Measurements from ENCODE around the gene LRRC4C.
"Not testable (repeated sequence)": the region's sequence is repeated elsewhere in the genome, so short reads cannot be mapped to it uniquely, and the experiment has no call there.

Gene LRRC4C

GRCh38 chr11:40867991-40868632 is 591.3 kb downstream of the LRRC4C start:
- no peak for DNase-seq (ENCODE audit: low read depth in 3 of 3)

- DNase-seq (ENCODE audit: low read depth in 3 of 3) = not testable (repeated sequence)
Measured at GRCh38 chr11:40857754-40858153, 601.7 kb downstream of the LRRC4C start.

- DNase-seq (ENCODE audit: low read depth in 3 of 3) = no peak
Measured at GRCh38 chr11:40842750-40843339, 616.6 kb downstream of the LRRC4C start.

GRCh38 chr11:40841231-40841630 is 618.2 kb downstream of the LRRC4C start:
- DNase-seq (ENCODE audit: low read depth in 3 of 3) = no peak

- DNase-seq (ENCODE audit: low read depth in 3 of 3) = no peak
Measured at GRCh38 chr11:40838181-40838683, 621.2 kb downstream of the LRRC4C start.

GRCh38 chr11:40827116-40827515 is 632.3 kb downstream of the LRRC4C start:
- DNase-seq (ENCODE audit: low read depth in 3 of 3) = no peak

GRCh38 chr11:40826601-40827000 is 632.9 kb downstream of the LRRC4C start:
- DNase-seq (ENCODE audit: low read depth in 3 of 3) = no peak

GRCh38 chr11:40825201-40825834 is 634.1 kb downstream of the LRRC4C start:
- no peak for DNase-seq (ENCODE audit: low read depth in 3 of 3)

- DNase-seq (ENCODE audit: low read depth in 3 of 3) = no peak
Measured at GRCh38 chr11:40819230-40819629, 640.2 kb downstream of the LRRC4C start.

- no peak for DNase-seq (ENCODE audit: low read depth in 3 of 3)
Measured at GRCh38 chr11:40816976-40817375, 642.5 kb downstream of the LRRC4C start.

GRCh38 chr11:40797981-40798380 is 661.5 kb downstream of the LRRC4C start:
- DNase-seq (ENCODE audit: low read depth in 3 of 3) = no peak

GRCh38 chr11:40787224-40787623 is 672.2 kb downstream of the LRRC4C start:
- no peak for DNase-seq (ENCODE audit: low read depth in 3 of 3)

GRCh38 chr11:40763046-40763445 is 696.4 kb downstream of the LRRC4C start:
- DNase-seq (ENCODE audit: low read depth in 3 of 3) = no peak

GRCh38 chr11:40759341-40759740 is 700.1 kb downstream of the LRRC4C start:
- no peak for DNase-seq (ENCODE audit: low read depth in 3 of 3)

- no peak for DNase-seq (ENCODE audit: low read depth in 3 of 3)
Measured at GRCh38 chr11:40754297-40754696, 705.2 kb downstream of the LRRC4C start.

GRCh38 chr11:40746282-40746681 is 713.2 kb downstream of the LRRC4C start:
- DNase-seq (ENCODE audit: low read depth in 3 of 3) = no peak

GRCh38 chr11:40732132-40732531 is 727.3 kb downstream of the LRRC4C start:
- DNase-seq (ENCODE audit: low read depth in 3 of 3) = no peak

GRCh38 chr11:40722179-40722795 is 737.2 kb downstream of the LRRC4C start:
- no peak for DNase-seq (ENCODE audit: low read depth in 3 of 3)

GRCh38 chr11:40716344-40717130 is 742.9 kb downstream of the LRRC4C start:
- DNase-seq (ENCODE audit: low read depth in 3 of 3) = no peak

GRCh38 chr11:40713083-40713482 is 746.4 kb downstream of the LRRC4C start:
- DNase-seq (ENCODE audit: low read depth in 3 of 3) = no peak

- no peak for DNase-seq (ENCODE audit: low read depth in 3 of 3)
Measured at GRCh38 chr11:40701027-40701426, 758.4 kb downstream of the LRRC4C start.

- DNase-seq (ENCODE audit: low read depth in 3 of 3) = no peak
Measured at GRCh38 chr11:40689823-40690222, 769.6 kb downstream of the LRRC4C start.

All from stimulated activated CD4-positive, alpha-beta T cell treated with anti-CD3 and anti-CD28 coated beads, TNF-alpha, amount 100 ng/mL, for 4 hours (primary cell).